ENCODE results near the gene TDRD9. TPM values are rescaled to one million over a fixed set of nuclear protein-coding genes. Genes with fewer than 3 reads are reported as not detected.

Gene TDRD9
- total and polyA plus RNA-seq, 7 experiments from 2014 or later: 0.16 to 6.4 (median 0.43) TPM; not detected in 1

- Histone ChIP-seq H3K27ac (ENCODE audit: low read depth, low read length) (no peak overlapping the region), H3K36me3 (ENCODE audit: control insufficient read depth in 2 of 3, insufficient read depth in 3 of 3, low read length in 3 of 3) (no peaks in the 10 kb centered on the region), H3K27me3 (ENCODE audit: control insufficient read depth in 2 of 2, insufficient read depth in 2 of 2, low read length in 2 of 2) (no peaks in the 10 kb centered on the region), H3K4me3 (ENCODE audit: low read length) (no peak overlapping the region), H3K9me3 (ENCODE audit: control insufficient read depth in 2 of 3, low read length in 3 of 3) (no peaks in the 10 kb centered on the region), H3K4me1 (ENCODE audit: control insufficient read depth in 2 of 2, insufficient read depth in 2 of 2, low read length in 2 of 2) (no peaks in the 10 kb centered on the region)
- Mint-ChIP-seq H3K4me3 (no peak overlapping the region), H3K27ac (no peak overlapping the region), H3K27me3 (peaks cover 4 to 40% (median 12%) of the 10 kb centered on the region in 5 donors), H3K36me3 (peaks cover 0 to 3% (median 0%) of the 10 kb centered on the region in 5 donors), H3K4me1 (peaks cover 0 to 6% (median 0%) of the 10 kb centered on the region in 7 donors), H3K9me3 (no peaks in the 10 kb centered on the region)
- ChIA-PET POLR2A (no interaction called here), CTCF (no interaction called here)
- DNase-seq (no peak), ATAC-seq (no peak)
- intact Hi-C loops (cut with micrococcal nuclease): no loop called here
Measured at GRCh38 chr14:104051092-104051813, 123.0 kb downstream of the TDRD9 start.

- ChIA-PET POLR2A (no interaction called here), CTCF (no interaction called here)
- H3K27ac Mint-ChIP-seq: no peak overlapping the region
- no peaks in the 10 kb centered on the region for H3K4me1 Mint-ChIP-seq
- H3K4me3 Mint-ChIP-seq: no peak overlapping the region
- H3K36me3 Mint-ChIP-seq: peaks cover 0 to 3% (median 0%) of the 10 kb centered on the region in 5 donors
- H3K4me1 ChIP-seq (ENCODE audit: control insufficient read depth in 2 of 2, insufficient read depth in 2 of 2, low read length in 2 of 2): no peaks in the 10 kb centered on the region
- no peak overlapping the region for H3K4me3 ChIP-seq (ENCODE audit: low read length)
- H3K9me3 ChIP-seq (ENCODE audit: control insufficient read depth in 2 of 3, low read length in 3 of 3): no peaks in the 10 kb centered on the region
- intact Hi-C loops (cut with micrococcal nuclease): no loop called here
- peaks cover 9 to 27% (median 24%) of the 10 kb centered on the region in 5 donors for H3K27me3 Mint-ChIP-seq
- H3K27ac ChIP-seq (ENCODE audit: low read depth, low read length): no peak overlapping the region
- no peaks in the 10 kb centered on the region for H3K27me3 ChIP-seq (ENCODE audit: control insufficient read depth in 2 of 2, insufficient read depth in 2 of 2, low read length in 2 of 2)
- DNase-seq: no peak
- no peaks in the 10 kb centered on the region for H3K9me3 Mint-ChIP-seq
- no peak for ATAC-seq
- H3K36me3 ChIP-seq (ENCODE audit: control insufficient read depth in 2 of 3, insufficient read depth in 3 of 3, low read length in 3 of 3): no peaks in the 10 kb centered on the region
Measured at GRCh38 chr14:104054222-104054905, 126.1 kb downstream of the TDRD9 start.

GRCh38 chr14:104062281-104062680 is 134.0 kb downstream of the TDRD9 start:
- no peak overlapping the region for H3K4me3 Mint-ChIP-seq
- no peaks in the 10 kb centered on the region for H3K36me3 ChIP-seq (ENCODE audit: control insufficient read depth in 2 of 3, insufficient read depth in 3 of 3, low read length in 3 of 3)
- POLR2A ChIA-PET: no interaction called here
- no peak overlapping the region for H3K27ac ChIP-seq (ENCODE audit: low read depth, low read length)
- H3K36me3 Mint-ChIP-seq: peaks cover 0 to 8% (median 4%) of the 10 kb centered on the region in 5 donors
- no peaks in the 10 kb centered on the region for H3K4me1 Mint-ChIP-seq
- H3K4me3 ChIP-seq (ENCODE audit: low read length): no peak overlapping the region
- no peak for ATAC-seq
- no peak for DNase-seq
- peaks cover 32 to 57% (median 39%) of the 10 kb centered on the region in 5 donors for H3K27me3 Mint-ChIP-seq
- H3K9me3 Mint-ChIP-seq: peaks cover 0 to 20% (median 9%) of the 10 kb centered on the region in 11 donors
- no peak overlapping the region for H3K27ac Mint-ChIP-seq
- H3K4me1 ChIP-seq (ENCODE audit: control insufficient read depth in 2 of 2, insufficient read depth in 2 of 2, low read length in 2 of 2): no peaks in the 10 kb centered on the region
- peaks cover 0 to 10% (median 0%) of the 10 kb centered on the region in 3 experiments for H3K9me3 ChIP-seq (ENCODE audit: control insufficient read depth in 2 of 3, low read length in 3 of 3)
- intact Hi-C loops (cut with micrococcal nuclease): no loop called here
- CTCF ChIA-PET: no interaction called here
- H3K27me3 ChIP-seq (ENCODE audit: control insufficient read depth in 2 of 2, insufficient read depth in 2 of 2, low read length in 2 of 2): no peaks in the 10 kb centered on the region

GRCh38 chr14:104064003-104064402 is 135.7 kb downstream of the TDRD9 start:
- peaks cover 0 to 32% (median 13%) of the 10 kb centered on the region in 11 donors for H3K9me3 Mint-ChIP-seq
- CTCF ChIA-PET: no interaction called here
- H3K27me3 Mint-ChIP-seq: peaks cover 22 to 59% (median 49%) of the 10 kb centered on the region in 5 donors
- no peak for DNase-seq
- Histone ChIP-seq H3K4me1 (ENCODE audit: control insufficient read depth in 2 of 2, insufficient read depth in 2 of 2, low read length in 2 of 2) (no peaks in the 10 kb centered on the region), H3K27me3 (ENCODE audit: control insufficient read depth in 2 of 2, insufficient read depth in 2 of 2, low read length in 2 of 2) (no peaks in the 10 kb centered on the region), H3K27ac (ENCODE audit: low read depth, low read length) (no peak overlapping the region), H3K9me3 (ENCODE audit: control insufficient read depth in 2 of 3, low read length in 3 of 3) (peaks cover 0 to 10% (median 0%) of the 10 kb centered on the region in 3 experiments), H3K4me3 (ENCODE audit: low read length) (no peak overlapping the region), H3K36me3 (ENCODE audit: control insufficient read depth in 2 of 3, insufficient read depth in 3 of 3, low read length in 3 of 3) (no peaks in the 10 kb centered on the region)
- H3K4me1 Mint-ChIP-seq: no peaks in the 10 kb centered on the region
- no peak for ATAC-seq
- H3K4me3 Mint-ChIP-seq: no peak overlapping the region
- H3K27ac Mint-ChIP-seq: no peak overlapping the region
- peaks cover 0 to 12% (median 8%) of the 10 kb centered on the region in 5 donors for H3K36me3 Mint-ChIP-seq
- intact Hi-C loops (cut with micrococcal nuclease): no loop called here
- POLR2A ChIA-PET: no interaction called here

- no peaks in the 10 kb centered on the region for H3K4me1 ChIP-seq (ENCODE audit: control insufficient read depth in 2 of 2, insufficient read depth in 2 of 2, low read length in 2 of 2)
- H3K9me3 ChIP-seq (ENCODE audit: control insufficient read depth in 2 of 3, low read length in 3 of 3): peaks cover 0 to 10% (median 0%) of the 10 kb centered on the region in 3 experiments
- intact Hi-C loops (cut with micrococcal nuclease): no loop called here
- Mint-ChIP-seq H3K4me1 (no peaks in the 10 kb centered on the region), H3K27me3 (peaks cover 12 to 54% (median 51%) of the 10 kb centered on the region in 5 donors), H3K36me3 (peaks cover 0 to 12% (median 8%) of the 10 kb centered on the region in 5 donors), H3K27ac (no peak overlapping the region), H3K9me3 (peaks cover 0 to 32% (median 13%) of the 10 kb centered on the region in 11 donors), H3K4me3 (no peak overlapping the region)
- DNase-seq (no peak), ATAC-seq (no peak)
- CTCF ChIA-PET: no interaction called here
- POLR2A ChIA-PET: no interaction called here
- no peaks in the 10 kb centered on the region for H3K27me3 ChIP-seq (ENCODE audit: control insufficient read depth in 2 of 2, insufficient read depth in 2 of 2, low read length in 2 of 2)
- no peak overlapping the region for H3K27ac ChIP-seq (ENCODE audit: low read depth, low read length)
- no peaks in the 10 kb centered on the region for H3K36me3 ChIP-seq (ENCODE audit: control insufficient read depth in 2 of 3, insufficient read depth in 3 of 3, low read length in 3 of 3)
- H3K4me3 ChIP-seq (ENCODE audit: low read length): no peak overlapping the region
Measured at GRCh38 chr14:104066279-104066678, 138.0 kb downstream of the TDRD9 start.

DNA sequence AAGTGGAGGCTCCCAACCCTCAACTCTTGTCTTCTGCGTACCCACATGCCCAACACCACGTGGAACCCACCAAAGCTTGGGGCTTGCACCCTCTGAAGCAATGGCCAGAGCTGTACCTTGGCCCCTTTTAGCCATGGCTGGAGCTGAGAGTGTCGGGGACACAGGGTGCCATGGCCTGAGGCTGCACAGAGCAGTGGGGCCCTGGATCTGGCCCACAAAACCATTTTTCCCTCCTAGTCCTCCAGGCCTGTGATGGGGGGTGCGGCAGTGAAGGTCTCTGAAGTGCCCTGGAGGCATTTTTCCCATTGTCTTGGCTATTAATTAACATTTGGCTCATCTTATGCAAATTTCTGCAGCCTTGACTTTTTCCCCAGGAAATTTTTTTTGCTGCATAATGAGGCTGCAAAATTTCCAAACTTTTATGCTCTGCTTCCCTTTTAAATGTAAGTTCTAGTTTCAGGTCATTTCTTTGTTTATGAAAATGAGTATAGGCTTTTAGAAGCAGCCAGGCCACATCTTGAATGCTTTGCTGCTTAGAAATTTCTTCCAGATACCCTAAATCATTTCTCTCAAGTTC is 138.6 kb downstream of the TDRD9 start:
- no peak overlapping the region for H3K27ac Mint-ChIP-seq
- ChIA-PET POLR2A (no interaction called here), CTCF (no interaction called here)
- Histone ChIP-seq H3K27me3 (ENCODE audit: control insufficient read depth in 2 of 2, insufficient read depth in 2 of 2, low read length in 2 of 2) (no peaks in the 10 kb centered on the region), H3K4me3 (ENCODE audit: low read length) (no peak overlapping the region), H3K27ac (ENCODE audit: low read depth, low read length) (no peak overlapping the region), H3K36me3 (ENCODE audit: control insufficient read depth in 2 of 3, insufficient read depth in 3 of 3, low read length in 3 of 3) (no peaks in the 10 kb centered on the region), H3K4me1 (ENCODE audit: control insufficient read depth in 2 of 2, insufficient read depth in 2 of 2, low read length in 2 of 2) (no peaks in the 10 kb centered on the region), H3K9me3 (ENCODE audit: control insufficient read depth in 2 of 3, low read length in 3 of 3) (peaks cover 0 to 10% (median 0%) of the 10 kb centered on the region in 3 experiments)
- H3K27me3 Mint-ChIP-seq: peaks cover 8 to 52% (median 49%) of the 10 kb centered on the region in 5 donors
- H3K9me3 Mint-ChIP-seq: peaks cover 0 to 32% (median 13%) of the 10 kb centered on the region in 11 donors
- ATAC-seq: no peak
- peaks cover 0 to 12% (median 8%) of the 10 kb centered on the region in 5 donors for H3K36me3 Mint-ChIP-seq
- no peak overlapping the region for H3K4me3 Mint-ChIP-seq
- intact Hi-C loops (cut with micrococcal nuclease): no loop called here
- DNase-seq: no peak
- H3K4me1 Mint-ChIP-seq: no peaks in the 10 kb centered on the region

Measured in naive thymus-derived CD4-positive, alpha-beta T cell (primary cell).